Heart left ventricle (tissue), 16 donors: Measurements from ENCODE around the gene POLR3GL. TPM values are rescaled to one million over a fixed set of nuclear protein-coding genes. Genes with fewer than 3 reads are reported as not detected.

Experiments used
- ATAC-seq, 4 donors: fragments of 200-7000 bp; cut with Tn5 transposase; one replicate each; pipeline ENCODE4 v1.9.1; 2020 to 2022; ENCODE audit warnings: moderate library complexity in 4 of 4, mild to moderate bottlenecking in 3 of 4, moderate number of reproducible peaks in 1 of 4
- DNase-seq, 5 donors: peaks; one replicate each; pipeline ENCODE4 v3.0.0-alpha.2; 2020
- H3K27ac ChIP-seq, 12 donors: fragments of 200-600 bp; sonication (generic) in 4 of 12; one replicate each; pipeline versions ENCODE4 v1.5.0 to v1.8.0; 2016 to 2022; ENCODE audit warnings: mild to moderate bottlenecking in 2 of 12
- H3K27me3 ChIP-seq, 9 donors: fragments of 200-600 bp; sonication (generic) in 2 of 9; one replicate each; pipeline versions ENCODE4 v1.5.1 to v1.8.0; 2016 to 2022; ENCODE audit warnings: mild to moderate bottlenecking in 3 of 9
- H3K36me3 ChIP-seq, 9 donors: fragments of 200-600 bp; sonication (generic) in 2 of 9; one replicate each; pipeline versions ENCODE4 v1.5.0 to v1.8.0; 2018 to 2022; ENCODE audit warnings: mild to moderate bottlenecking in 2 of 9
- H3K4me1 ChIP-seq, 12 donors: fragments of 200-600 bp; sonication (generic) in 4 of 12; one replicate each; pipeline versions ENCODE4 v1.5.0 to v1.8.0; 2016 to 2022; ENCODE audit warnings: mild to moderate bottlenecking in 3 of 12
- H3K4me3 ChIP-seq, 12 donors: fragments of 200-600 bp; sonication (generic) in 4 of 12; one replicate each; pipeline versions ENCODE4 v1.5.0 to v1.8.0; 2017 to 2022; ENCODE audit warnings: mild to moderate bottlenecking in 9 of 12, moderate library complexity in 4 of 12
- H3K9me3 ChIP-seq, 12 donors: fragments of 200-600 bp; sonication (generic) in 4 of 12; one replicate each; pipeline versions ENCODE4 v1.5.0 to v1.8.0; 2016 to 2022; ENCODE audit warnings: mild to moderate bottlenecking in 1 of 12
- POLR2A ChIP-seq, 2 donors: fragments of 450-650 bp; IDR thresholded peaks; one replicate each; pipeline ENCODE4 v1.6.1; 2017; ENCODE audit warnings: antibody characterized with exemption in 2 of 2, mild to moderate bottlenecking in 2 of 2, moderate library complexity in 2 of 2
- WGBS, 4 donors: extraction: QIAGEN DNeasy Blood & Tissue Kit in 2 of 4; methylation state at CpG; one replicate each; pipeline versions ENCODE4 v1.1.5 to v1.1.7; 2013 to 2018; 5-methylcytosine and 5-hydroxymethylcytosine counted together
- intact Hi-C, 10 donors: fragments of 100-400 bp; cut with DNase I; formaldehyde crosslinking; loops; one replicate each; pipeline versions ENCODE4 v1.11.1 to v1.14.2; 2022
- polyA plus RNA-seq, 2 donors: library from polyadenylated mRNA; stranded (reverse); fragments of 200-250 nt; gene quantifications; one replicate each; pipeline ENCODE4 v1.2.3, GENCODE V29; 2013
- total RNA-seq, 9 donors: library from RNA; depleted of rRNA in 2 of 9; stranded (reverse); fragments of >200 nt in 2 of 9; fragmentation: NEBNext Ultra II Directional in 3 of 9; extraction: Animal tissue kit (Norgen Biotek cat#: 25700) in 3 of 9; gene quantifications; one replicate each; pipeline versions ENCODE4 v1.1.0 to v1.2.4, GENCODE V29; 2016 to 2023
- TF ChIP-seq, protein P1 (sequence below), 12 donors: fragments of 200-600 bp; sonication (generic) in 4 of 12; IDR thresholded peaks; one replicate each; pipeline versions ENCODE4 v1.5.0 to v1.8.0; 2018 to 2022; ENCODE audit warnings: antibody characterized with exemption in 12 of 12, mild to moderate bottlenecking in 5 of 12
- donor health status: ischemic (EF 13 %, LVEDD 7.1; RV severe dilation, severe dysfunction).
- donor health status: healthy with polysubstance abuse.
- donor health status: DM: no; HTN: yes; CAD: no.
- donor health status: DM: no; HTN: no; CAD: no.
- donor health status: ischemic (EF 25% LVEDD 6.9; RV normal size, moderate dysfunction).
- donor health status: ischemic (EF 25% LVEDD 5.7; RV mildly dilated, moderate dysfunction).
- donor health status: healthy.
- donor health status: DM: yes; HTN: yes; CAD: no.
- donor health status: ischemic (EF 35%, LVEDD 5.7; RV mildly dilated, moderate dysfunction).
- donor health status: nonischemic (EF 11% LVEDD 7.7; RV severe dilation, severe dysfunction).
- donor health status: DM: yes; HTN: yes; CAD: no.
- donor health status: PGD.
- donor health status: ischemic (EF 29% LVEDD 5.4; RV normal size, mild dysfunction).
- donor health status: nonischemic (EF 23%, LVEDD 6.1; RV moderate dilation, normal function).

Gene POLR3GL
- total and polyA plus RNA-seq, 11 donors, result 30.2 to 69.4 (median 36.4) TPM

DNA sequence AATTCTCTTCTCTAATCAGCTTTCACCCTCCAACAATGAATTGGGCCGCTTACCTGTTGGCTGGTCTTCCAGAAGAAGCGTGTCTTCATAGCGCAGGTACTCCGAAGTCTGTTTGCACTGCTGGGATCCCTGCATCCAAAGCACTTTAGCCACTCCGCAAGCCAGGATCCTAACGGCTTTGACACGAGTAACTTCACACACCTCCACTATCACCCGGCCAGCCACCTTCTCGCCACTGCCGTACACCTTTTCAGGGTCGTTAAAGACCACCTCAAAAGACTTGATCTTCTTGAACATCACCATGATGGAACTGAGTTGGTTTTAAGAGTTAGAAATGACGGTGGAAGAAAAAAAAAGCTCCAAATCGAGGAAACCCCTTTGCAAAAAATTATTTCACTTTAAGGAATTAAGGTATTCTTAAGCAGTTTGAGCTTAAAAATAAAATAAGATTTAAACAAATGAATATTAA, 31.5 kb downstream of the POLR3GL start:
- no peaks in the 10 kb centered on the region for H3K27me3 ChIP-seq
- TF ChIP-seq, protein P1, sequence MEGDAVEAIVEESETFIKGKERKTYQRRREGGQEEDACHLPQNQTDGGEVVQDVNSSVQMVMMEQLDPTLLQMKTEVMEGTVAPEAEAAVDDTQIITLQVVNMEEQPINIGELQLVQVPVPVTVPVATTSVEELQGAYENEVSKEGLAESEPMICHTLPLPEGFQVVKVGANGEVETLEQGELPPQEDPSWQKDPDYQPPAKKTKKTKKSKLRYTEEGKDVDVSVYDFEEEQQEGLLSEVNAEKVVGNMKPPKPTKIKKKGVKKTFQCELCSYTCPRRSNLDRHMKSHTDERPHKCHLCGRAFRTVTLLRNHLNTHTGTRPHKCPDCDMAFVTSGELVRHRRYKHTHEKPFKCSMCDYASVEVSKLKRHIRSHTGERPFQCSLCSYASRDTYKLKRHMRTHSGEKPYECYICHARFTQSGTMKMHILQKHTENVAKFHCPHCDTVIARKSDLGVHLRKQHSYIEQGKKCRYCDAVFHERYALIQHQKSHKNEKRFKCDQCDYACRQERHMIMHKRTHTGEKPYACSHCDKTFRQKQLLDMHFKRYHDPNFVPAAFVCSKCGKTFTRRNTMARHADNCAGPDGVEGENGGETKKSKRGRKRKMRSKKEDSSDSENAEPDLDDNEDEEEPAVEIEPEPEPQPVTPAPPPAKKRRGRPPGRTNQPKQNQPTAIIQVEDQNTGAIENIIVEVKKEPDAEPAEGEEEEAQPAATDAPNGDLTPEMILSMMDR (IDR thresholded peaks at IDR 0.05), result no peak
- TF ChIP-seq POLR2A (IDR thresholded peaks at IDR 0.05), result no peak
- H3K4me1 ChIP-seq, result peaks cover 3 to 70% (median 43%) of the 10 kb centered on the region in 12 donors
- intact Hi-C loops, result loop anchor here in 7 of 10 donors (1.0 to 5.0 kb wide), 5 partner anchors 14 to 34 kb away; partner anchors contain the start of genes ANKRD34A (in 1 of the 7) and POLR3GL (in 1 of the 7)
- WGBS, 4 donors, result 0 to 1% (median 0%) methylated on average over 13 of the region's 13 CpGs
- peaks cover 10 to 40% (median 37%) of the 10 kb centered on the region in 9 donors for H3K36me3 ChIP-seq
- H3K4me3 ChIP-seq, result peak overlapping the region; percentile 59 to 94 (median 82)
- H3K9me3 ChIP-seq, result no peaks in the 10 kb centered on the region
- ATAC-seq, result no peak
- DNase-seq, result peak in 1 of 5 donors; percentile 36
- H3K27ac ChIP-seq, result peak overlapping the region; percentile 94 to 100 (median 97)

DNA sequence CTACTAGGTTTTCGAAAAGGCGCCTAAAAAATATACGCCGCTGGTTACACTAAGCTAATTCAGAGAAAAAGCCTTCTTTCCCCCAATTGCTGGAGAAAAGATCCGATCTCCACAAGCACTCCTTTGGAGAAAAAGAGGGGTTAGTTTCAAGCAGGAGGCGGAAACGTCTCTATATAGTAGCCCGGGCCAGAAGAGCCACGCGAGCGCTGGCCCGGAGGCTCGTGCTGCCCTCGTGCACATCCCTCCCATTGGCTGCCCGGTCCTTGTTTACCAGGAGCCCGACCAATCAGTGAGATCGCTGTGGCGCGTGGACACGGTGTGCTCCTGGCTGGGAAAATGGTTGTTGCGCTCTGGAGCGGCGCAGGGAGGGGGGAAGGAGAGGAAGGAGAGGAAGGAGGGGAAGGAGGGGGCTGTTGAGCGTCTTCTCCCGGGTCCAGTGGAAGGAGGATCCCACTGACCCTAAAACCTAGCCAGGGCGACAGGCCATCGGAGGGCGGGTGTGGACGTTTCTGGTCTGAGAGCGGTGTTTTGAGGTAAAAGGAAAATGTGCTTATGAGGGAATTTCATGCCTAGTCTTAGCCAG, 32.0 kb downstream of the POLR3GL start, which contains the start of gene TXNIP:
Gene TXNIP, minus strand, starts transcription at position 147 of the 583 bp plus-strand sequence. CDS start 313 bp downstream, outside the sequence.
- peaks cover 3 to 71% (median 43%) of the 10 kb centered on the region in 12 donors for H3K4me1 ChIP-seq
- TF ChIP-seq, protein P1 (IDR thresholded peaks at IDR 0.05), result no peak
- peak; percentile 12 to 97 for TF ChIP-seq POLR2A (IDR thresholded peaks at IDR 0.05)
- H3K27me3 ChIP-seq, result no peaks in the 10 kb centered on the region
- intact Hi-C loops, result loop anchor here in 7 of 10 donors (1.0 to 5.0 kb wide), 6 partner anchors 10 to 34 kb away; partner anchors contain the start of genes ANKRD34A (in 1 of the 7) and POLR3GL (in 1 of the 7)
- ATAC-seq (peak; percentile 85 to 98 (median 90)), DNase-seq (peak; percentile 99 to 100 (median 100))
- H3K36me3 ChIP-seq, result peaks cover 10 to 40% (median 37%) of the 10 kb centered on the region in 9 donors
- 0% methylated on average over 30 of the region's 30 CpGs for WGBS, 4 donors
- H3K4me3 ChIP-seq, result peak within 1 kb of the TSS; percentile 59 to 94 (median 82)
- H3K27ac ChIP-seq, result peak within 1 kb of the TSS; percentile 94 to 100 (median 97)
- H3K9me3 ChIP-seq, result no peaks in the 10 kb centered on the region

DNA sequence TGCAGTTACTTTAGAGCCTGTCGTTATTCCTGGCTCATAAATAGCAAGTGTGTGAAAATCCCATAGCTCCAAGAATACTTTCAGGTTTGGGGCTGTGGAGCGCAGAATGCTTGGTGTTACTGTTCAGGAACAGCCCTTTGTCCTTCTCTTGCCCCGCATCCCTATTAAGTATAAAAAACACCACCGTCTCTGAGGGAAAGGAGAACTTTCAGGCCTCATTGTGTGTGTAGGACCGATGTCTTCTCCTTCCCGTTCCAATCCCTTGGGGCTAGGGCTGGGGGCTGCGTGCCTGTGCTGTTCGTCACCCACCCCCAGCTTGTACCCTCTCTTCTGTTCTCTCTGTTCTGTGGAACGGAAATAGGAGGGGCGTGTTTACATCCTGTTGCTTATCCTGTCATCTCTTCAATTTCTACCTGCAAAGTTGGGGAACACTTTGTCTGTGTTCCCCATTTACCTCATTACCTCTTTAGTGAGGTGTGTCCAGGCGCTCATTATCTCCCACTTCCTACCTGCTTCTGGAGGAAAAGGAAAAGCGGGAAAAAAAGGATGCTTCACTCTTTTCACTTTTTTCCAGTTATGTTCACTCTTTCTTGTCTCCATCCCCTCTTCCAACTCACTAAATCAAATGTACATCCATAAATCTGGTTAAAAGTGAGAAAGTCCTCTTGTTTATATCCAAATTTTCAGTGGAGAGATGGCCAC, 32.7 kb downstream of the POLR3GL start:
- Histone ChIP-seq H3K9me3 (no peaks in the 10 kb centered on the region), H3K27me3 (no peaks in the 10 kb centered on the region), H3K4me3 (peak overlapping the region; percentile 56 to 94 (median 80)), H3K36me3 (peaks cover 10 to 36% (median 34%) of the 10 kb centered on the region in 9 donors), H3K4me1 (peaks cover 3 to 69% (median 40%) of the 10 kb centered on the region in 12 donors), H3K27ac (peak overlapping the region; percentile 94 to 100 (median 96))
- TF ChIP-seq, protein P1 (IDR thresholded peaks at IDR 0.05), result no peak
- no peak for TF ChIP-seq POLR2A (IDR thresholded peaks at IDR 0.05)
- DNase-seq (peak in 4 of 5 donors; percentile 48 to 73 (median 68)), ATAC-seq (peak; percentile 23 to 36 (median 28))
- WGBS, 4 donors, result 7 to 9% (median 8%) methylated on average over 12 of the region's 12 CpGs
- intact Hi-C loops, result loop anchor here in 4 of 10 donors (1.0 to 5.0 kb wide), 4 partner anchors 9 to 35 kb away; partner anchors contain the start of genes ANKRD34A (in 1 of the 4) and POLR3GL (in 1 of the 4)
